GM19438 (cell line): ENCODE measurements around the gene TBC1D12.

ENCODE experiments used
- ATAC-seq: cut with Tn5 transposase; IDR thresholded peaks from one replicate; pipeline ENCODE4 v1.9.1; 2021; ENCODE audit warnings: low read depth; ENCODE audit not compliant: unreplicated experiment

Gene TBC1D12

DNA sequence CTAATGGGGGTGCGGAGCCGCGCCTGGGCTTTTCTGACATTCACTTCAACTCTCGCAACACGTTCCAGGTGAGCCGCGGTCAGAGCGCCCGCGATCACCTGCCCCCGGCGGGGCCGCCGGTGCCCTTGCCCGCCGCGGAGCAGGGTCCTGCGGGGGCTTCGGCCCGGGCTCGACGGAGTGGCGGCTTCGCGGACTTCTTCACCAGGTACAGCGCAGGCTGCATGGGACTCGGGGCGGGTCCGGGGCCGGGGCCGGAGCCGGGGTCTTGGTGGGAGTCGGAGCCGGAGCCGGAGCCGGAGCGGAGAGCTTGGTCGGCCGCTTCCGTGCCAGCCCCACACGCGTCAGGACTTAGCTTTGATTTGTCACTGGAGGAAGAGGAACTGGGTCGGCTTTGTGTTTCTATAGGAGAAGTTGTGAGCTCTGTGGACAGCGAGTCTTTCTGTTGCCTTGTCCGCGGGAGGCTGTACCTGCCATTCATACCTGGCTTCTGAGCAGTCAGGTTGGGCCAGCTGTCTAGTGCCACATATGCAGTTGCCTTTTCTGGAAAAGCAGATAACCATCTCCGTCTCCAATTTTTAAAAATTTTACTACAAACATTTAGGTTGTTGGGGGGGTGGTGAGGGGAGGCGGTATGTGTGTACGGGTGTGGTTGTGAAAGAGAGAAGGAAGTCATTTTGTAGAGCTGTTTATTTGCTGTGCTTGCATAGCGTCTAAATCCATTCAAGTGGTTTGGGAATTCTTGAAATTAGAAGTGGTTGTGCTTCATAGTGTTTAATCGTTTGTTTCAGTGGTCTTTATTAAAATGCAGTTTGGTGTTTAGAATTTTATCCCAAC lies 1.3 kb downstream of the TBC1D12 start:
- peak; percentile 65 for ATAC-seq

DNA sequence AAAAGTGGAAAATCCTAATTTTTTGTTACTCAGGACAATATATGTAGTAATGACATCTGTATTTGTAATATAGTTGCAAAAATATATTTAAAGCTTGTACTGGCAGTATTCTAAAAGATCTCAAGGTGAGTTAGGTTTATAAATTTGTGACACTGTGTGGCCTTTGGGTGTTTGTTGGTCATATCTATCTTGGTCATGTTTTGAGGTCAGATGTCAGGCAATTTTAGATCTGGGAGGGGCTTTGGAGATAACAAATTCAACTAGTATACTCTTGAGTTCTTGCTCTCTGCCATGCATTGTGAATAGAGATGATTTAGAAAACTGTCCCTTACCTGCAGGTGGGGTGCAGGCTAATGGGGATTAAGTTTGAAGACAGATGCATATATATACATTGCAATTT lies 3.1 kb downstream of the TBC1D12 start:
- ATAC-seq, result no peak

DNA sequence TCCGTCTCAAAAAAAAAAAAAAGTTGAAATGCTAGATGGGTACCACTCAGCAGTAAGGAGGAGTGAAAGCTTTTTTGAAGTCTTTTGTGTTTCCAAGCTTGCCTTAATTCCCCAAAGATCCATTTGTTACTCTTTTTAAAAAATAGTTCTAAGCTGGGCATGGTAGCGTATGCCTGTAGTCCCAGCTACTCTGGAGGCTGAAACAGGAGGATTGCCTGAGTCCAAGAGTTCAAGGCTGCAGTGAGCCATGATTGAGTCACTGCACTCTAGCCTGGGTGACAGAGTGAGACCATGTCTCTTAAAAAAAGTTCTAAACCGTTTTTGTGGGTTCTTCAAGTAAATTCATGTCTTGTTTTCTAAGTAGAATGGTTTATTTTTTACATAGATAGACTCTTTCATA lies 5.3 kb downstream of the TBC1D12 start:
- ATAC-seq, result no peak

DNA sequence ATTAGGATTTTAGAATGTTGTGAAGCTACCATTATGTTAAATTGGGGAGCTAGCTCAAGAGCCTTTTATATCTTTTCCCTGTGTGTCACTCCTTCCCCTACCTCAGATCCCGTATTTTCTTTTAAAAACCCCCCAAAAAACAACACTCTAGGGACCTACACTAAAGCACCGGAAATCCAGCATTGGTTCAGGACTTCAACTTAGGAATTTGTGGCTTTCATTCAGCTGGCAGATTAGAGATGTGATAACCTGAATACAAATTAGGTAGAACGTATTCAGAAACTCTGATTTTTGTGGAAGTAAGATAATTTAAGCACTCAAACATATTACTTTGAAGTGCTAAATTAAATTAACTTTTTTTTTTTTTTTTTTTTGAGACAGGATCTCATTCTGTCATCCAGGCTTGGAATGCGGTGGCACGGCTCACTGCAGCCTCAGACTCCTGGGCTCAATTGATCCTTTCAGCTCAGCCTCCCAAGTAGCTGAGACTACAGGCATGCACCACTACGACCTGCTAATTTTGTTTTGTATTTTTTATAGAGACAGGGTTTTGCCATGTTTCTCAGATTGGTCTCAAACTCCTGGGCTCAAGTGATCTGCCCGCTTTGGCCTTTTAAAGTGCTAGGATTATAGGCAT lies 6.8 kb downstream of the TBC1D12 start:
- no peak for ATAC-seq

DNA sequence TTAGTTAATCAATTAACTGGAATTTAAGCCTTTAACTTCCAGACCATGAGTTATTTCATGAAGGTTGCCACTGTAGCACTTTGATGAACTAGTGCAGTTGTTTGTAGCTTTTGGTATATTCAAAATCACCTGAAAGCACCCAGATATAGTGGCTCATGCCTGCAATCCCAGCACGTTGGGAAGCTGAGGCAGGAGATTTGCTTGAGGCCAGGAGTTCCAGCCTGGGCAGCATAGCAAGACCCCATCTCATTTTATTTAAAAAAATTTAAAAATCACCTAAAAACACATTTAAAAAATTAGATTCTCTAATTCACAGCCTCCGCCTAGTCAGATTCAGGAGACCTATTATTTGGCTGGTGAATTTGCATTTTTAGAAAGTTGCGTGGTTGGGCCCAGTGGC lies 9.0 kb downstream of the TBC1D12 start:
- no peak for ATAC-seq

DNA sequence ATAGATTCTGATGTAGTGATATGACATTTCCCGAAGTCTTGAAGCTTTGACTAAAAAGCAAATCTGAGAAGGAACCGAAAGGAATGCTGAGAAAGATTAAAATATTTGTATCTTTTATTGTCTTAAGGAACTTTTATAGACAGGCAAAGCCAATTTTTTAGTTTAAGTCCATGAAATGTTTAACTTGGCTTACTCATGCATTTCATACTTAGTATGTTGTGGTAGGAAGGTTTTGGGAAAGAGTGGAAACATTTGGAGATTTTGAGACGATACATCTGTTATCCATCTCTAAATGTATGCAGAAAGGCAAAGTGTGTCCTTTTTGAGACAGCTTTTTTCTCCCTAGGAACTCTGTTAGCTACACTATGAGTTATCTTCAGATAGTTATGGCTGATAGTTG lies 10.1 kb downstream of the TBC1D12 start:
- no peak for ATAC-seq

DNA sequence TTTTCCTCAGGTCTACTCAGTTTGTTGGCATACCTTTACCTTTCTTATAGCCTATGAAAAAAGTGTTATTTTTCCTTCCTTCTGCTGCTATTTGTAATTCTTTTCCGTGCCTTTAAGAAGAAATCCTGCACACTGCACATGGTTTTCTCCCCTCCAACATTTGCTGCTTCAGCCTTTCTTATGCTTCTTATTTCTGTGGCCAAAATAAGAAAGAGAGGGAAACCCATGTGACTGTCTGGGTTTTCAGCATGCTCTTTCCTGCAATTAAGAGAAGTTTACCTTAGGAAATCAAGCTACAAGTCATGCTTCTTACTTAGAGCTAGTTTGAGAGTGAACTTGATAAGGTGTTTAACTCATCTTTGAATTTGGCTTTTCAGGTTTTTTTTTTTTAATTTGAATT lies 11.0 kb downstream of the TBC1D12 start:
- ATAC-seq, result no peak

DNA sequence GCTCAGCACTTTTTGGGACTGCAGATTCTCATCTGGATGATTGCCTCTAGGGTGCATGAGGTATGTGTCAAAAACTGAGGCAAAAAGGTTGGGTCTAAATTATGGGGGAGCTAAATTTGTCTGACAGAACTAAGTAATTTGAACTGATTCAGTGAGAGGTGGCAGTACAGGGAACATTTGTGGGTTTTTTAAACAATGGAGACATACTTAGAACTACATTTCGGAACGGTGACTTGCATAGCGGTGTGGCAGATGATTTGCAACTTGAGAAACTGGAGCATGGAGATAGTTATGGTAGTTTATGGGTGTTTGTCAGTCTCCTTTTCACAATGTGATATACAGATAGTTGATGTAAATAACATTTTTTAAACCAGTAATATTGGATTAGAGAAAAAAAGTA lies 14.6 kb downstream of the TBC1D12 start:
- no peak for ATAC-seq

DNA sequence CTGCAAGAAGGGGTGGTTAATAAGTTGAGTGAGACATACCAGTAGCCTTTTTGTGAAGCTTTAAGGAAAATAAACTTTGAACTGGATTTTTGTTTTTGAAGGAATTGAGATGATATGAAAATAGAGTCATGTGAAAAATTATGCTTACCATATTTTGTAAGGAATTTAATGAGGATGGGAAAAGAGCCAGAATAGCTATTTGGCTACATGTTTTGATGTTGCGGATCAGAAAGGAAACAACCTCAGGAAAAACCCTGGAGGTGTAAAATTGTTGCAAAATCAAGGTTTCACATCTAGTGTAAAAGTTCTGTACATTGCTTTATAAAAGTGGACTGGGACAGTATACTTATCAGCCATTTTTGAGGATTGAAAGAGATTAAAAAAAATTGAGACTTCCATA lies 15.0 kb downstream of the TBC1D12 start:
- no peak for ATAC-seq

- no peak for ATAC-seq
Measured at GRCh38 chr10:94420516-94420915, 18.2 kb downstream of the TBC1D12 start.

DNA sequence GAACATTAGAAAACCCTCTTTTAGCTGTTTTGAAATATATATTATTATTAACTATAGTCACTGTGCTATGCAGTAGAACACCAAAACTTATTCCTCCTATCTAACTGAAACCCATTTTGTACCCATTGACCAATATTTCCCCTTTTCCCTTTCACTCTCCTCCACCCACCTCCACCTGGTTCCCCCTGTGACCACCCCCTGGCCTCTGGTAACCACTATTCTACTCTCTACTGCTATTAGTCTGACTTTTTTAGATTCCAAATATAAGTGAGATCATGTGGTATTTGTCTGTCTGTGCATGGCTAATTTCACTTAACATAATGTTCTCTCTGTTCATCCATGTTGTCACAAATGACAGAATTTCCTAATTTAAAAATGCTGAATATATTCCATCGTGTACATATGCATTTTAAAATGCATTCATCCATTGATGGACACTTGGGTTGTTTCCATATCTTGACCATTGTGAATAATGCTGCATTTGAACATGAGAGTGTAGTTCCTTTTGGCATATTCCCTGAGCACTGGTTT lies 18.7 kb downstream of the TBC1D12 start:
- no peak for ATAC-seq

DNA sequence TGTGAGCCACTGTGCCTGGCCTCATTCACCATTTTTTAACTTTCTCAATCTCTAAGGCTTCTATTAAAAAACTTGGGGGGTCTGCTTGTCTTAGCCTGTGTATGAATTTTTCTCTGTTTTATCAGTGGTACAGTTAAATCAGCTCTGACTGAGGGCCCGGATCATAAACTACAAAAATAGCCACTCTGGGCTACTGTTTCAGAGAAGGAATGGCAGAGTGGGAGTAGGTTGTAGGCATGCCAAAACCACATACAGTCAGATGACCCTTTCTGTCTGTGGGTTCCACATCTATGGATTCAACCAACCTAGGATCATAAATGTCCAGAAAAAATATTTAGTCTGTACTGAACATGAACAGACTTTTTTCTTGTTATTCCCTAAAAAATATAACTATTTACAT lies 21.3 kb downstream of the TBC1D12 start:
- no peak for ATAC-seq

GRCh38 chr10:94424714-94425337 lies 22.5 kb downstream of the TBC1D12 start:
- no peak for ATAC-seq

DNA sequence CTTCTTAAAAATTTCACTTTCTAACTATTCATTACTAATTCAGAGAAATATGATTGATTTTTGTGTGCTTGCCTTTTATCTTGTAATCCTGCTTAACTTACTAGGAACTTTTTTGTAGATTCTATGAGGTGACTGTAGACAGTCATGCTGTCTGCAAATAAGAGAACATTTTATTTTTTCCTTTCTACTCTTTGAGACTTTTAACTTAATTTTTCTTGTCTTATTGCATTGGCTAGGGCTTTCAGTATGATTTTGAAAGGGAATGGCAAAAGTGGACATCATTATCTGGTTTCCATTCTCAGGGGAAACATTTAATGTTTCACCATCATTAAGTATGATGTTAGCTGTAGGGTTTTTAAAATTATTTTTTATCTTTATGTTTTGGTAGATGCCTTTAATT lies 23.6 kb downstream of the TBC1D12 start:
- ATAC-seq, result no peak

- no peak for ATAC-seq
Measured at GRCh38 chr10:94427166-94427565, 24.8 kb downstream of the TBC1D12 start.

- no peak for ATAC-seq
Measured at GRCh38 chr10:94428766-94429707, 26.7 kb downstream of the TBC1D12 start.

GRCh38 chr10:94430701-94431100 lies 28.4 kb downstream of the TBC1D12 start:
- ATAC-seq, result no peak

DNA sequence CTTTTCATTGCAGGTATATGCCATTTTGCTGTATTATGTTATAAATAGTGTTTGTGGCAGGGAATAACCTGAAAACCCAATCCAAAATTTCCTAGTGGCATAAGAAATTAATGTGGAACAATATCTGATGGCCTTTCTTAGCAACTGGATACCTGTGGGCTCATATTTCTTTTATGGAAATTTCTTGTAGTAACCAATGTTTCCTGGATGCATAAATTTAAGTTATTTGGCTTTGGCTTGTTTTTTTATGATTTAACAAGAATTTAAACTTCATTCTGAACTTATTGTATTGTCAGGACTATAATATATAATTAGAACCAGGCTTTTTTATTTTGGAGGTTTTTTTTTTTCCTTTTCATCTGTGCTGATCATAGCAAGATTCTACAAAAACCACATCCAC lies 30.1 kb downstream of the TBC1D12 start:
- no peak for ATAC-seq

DNA sequence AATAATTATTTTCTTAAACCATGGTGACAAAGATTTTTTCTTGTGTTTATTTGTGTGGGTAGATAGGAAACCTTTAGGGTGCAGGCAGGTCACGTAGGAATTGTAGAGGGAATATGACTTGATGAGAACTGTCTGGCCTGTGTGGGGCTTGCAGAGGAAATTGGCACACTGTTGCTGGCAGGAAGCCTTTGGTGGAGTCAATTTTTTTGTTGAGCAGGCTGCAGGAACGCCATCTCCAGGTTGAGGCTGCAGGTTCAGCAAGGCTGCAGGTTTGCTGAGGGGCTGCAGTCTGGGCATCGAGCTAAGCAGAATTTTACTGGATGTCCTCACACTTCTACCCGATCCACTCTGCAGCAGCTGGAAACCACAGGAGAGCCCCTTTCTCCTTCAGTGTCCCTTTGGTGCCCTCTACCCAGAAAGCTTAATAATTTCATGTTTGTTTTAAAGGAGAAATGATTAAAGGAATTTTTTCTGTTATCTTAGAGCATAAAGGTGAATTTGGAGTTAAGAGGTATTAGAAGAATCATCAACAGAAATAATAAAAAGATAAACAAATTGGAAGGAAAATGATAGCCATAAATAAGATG lies 37.0 kb downstream of the TBC1D12 start:
- ATAC-seq, result no peak

- no peak for ATAC-seq
Measured at GRCh38 chr10:94440096-94440495, 37.8 kb downstream of the TBC1D12 start.
